PFSK-1 (cell line): ENCODE results near the gene ST3GAL5.

Experiments
- FOXP2 ChIP-seq: optimal IDR thresholded peaks from 2 replicates; pipeline ENCODE3; 2011; ENCODE audit warnings: borderline replicate concordance, control low read depth, inconsistent platforms; ENCODE audit not compliant: insufficient read depth; ENCODE audit errors: extremely low read length, extremely low read depth
- POLR2AphosphoS5 ChIP-seq: IDR thresholded peaks from 2 replicates; pipeline ENCODE4 v1.6.1; 2012; ENCODE audit warnings: low read depth, mild to moderate bottlenecking, control low read depth, low read length, moderate library complexity
- REST ChIP-seq, 2 experiments: IDR thresholded peaks; 2 replicates each; pipeline versions ENCODE4 v1.6.1 to v1.8.0; 2011 to 2012; ENCODE audit warnings: low read depth in 2 of 2, low read length in 2 of 2, control low read depth in 1 of 2, inconsistent platforms in 1 of 2, mild to moderate bottlenecking in 1 of 2, moderate library complexity in 1 of 2; ENCODE audit not compliant: insufficient read depth in 1 of 2
- SIN3A ChIP-seq: IDR thresholded peaks from 2 replicates; pipeline ENCODE4 v1.6.1; 2012; ENCODE audit warnings: mild to moderate bottlenecking, low read length, moderate library complexity, borderline replicate concordance; ENCODE audit not compliant: insufficient read depth
- TAF1 ChIP-seq: IDR thresholded peaks from 2 replicates; pipeline ENCODE4 v1.6.1; 2012; ENCODE audit warnings: low read length, control low read depth, borderline replicate concordance; ENCODE audit not compliant: insufficient read depth

The ST3GAL5 gene

GRCh38 chr2:85926931-85927661, 38.3 kb upstream of the ST3GAL5 start:
- no peak for TF ChIP-seq TAF1
- TF ChIP-seq SIN3A: no peak
- TF ChIP-seq FOXP2: no peak
- TF ChIP-seq REST (IDR thresholded peaks at IDR 0.05; ENCODE audit: insufficient read depth in 1 of 2, low read depth in 2 of 2, low read length in 2 of 2): no peak
- TF ChIP-seq POLR2AphosphoS5: no peak

- TF ChIP-seq POLR2AphosphoS5 (no peak), TAF1 (no peak), SIN3A (no peak), FOXP2 (no peak), REST (IDR thresholded peaks at IDR 0.05; ENCODE audit: insufficient read depth in 1 of 2, low read depth in 2 of 2, low read length in 2 of 2) (no peak)
Observed at GRCh38 chr2:85926526-85926925, 37.7 kb upstream of the ST3GAL5 start.

GRCh38 chr2:85925216-85925671, 36.5 kb upstream of the ST3GAL5 start:
- TF ChIP-seq REST (IDR thresholded peaks at IDR 0.05; ENCODE audit: insufficient read depth in 1 of 2, low read depth in 2 of 2, low read length in 2 of 2) (no peak), TAF1 (no peak), POLR2AphosphoS5 (no peak), SIN3A (no peak), FOXP2 (no peak)

- no peak for TF ChIP-seq TAF1
- TF ChIP-seq POLR2AphosphoS5: no peak
- no peak for TF ChIP-seq REST (IDR thresholded peaks at IDR 0.05; ENCODE audit: insufficient read depth in 1 of 2, low read depth in 2 of 2, low read length in 2 of 2)
- no peak for TF ChIP-seq SIN3A
- no peak for TF ChIP-seq FOXP2
Observed at GRCh38 chr2:85924522-85924921, 35.7 kb upstream of the ST3GAL5 start.
